Parathyroid adenoma (tissue), 2 donors: Measurements from ENCODE around the gene TARDBP.
"Not testable (repeated sequence)": the region's sequence is repeated elsewhere in the genome, so short reads cannot be mapped to it uniquely, and the experiment has no call there.

Experiments
- H2AFZ ChIP-seq: fragments of 300-600 bp; sonication (generic); one replicate; pipeline ENCODE4 v1.7.0; 2017; ENCODE audit warnings: antibody characterized with exemption, mild to moderate bottlenecking
- H3K27ac ChIP-seq: fragments of 300-600 bp; sonication (generic); one replicate; pipeline ENCODE4 v1.7.0; 2017
- H3K27me3 ChIP-seq: fragments of 300-600 bp; sonication (generic); one replicate; pipeline ENCODE4 v1.7.0; 2017; ENCODE audit warnings: low read length; ENCODE audit not compliant: control insufficient read depth, insufficient read depth
- H3K36me3 ChIP-seq: fragments of 300-600 bp; sonication (generic); one replicate; pipeline ENCODE4 v1.7.0; 2017; ENCODE audit warnings: low read length; ENCODE audit not compliant: control insufficient read depth, insufficient read depth
- H3K4me1 ChIP-seq: fragments of 300-600 bp; sonication (generic); one replicate; pipeline ENCODE4 v1.7.0; 2017; ENCODE audit warnings: control low read depth
- H3K4me2 ChIP-seq: fragments of 300-600 bp; sonication (generic); one replicate; pipeline ENCODE4 v1.7.0; 2017; ENCODE audit warnings: low read length
- H3K4me3 ChIP-seq: fragments of 300-600 bp; sonication (generic); one replicate; pipeline ENCODE4 v1.7.0; 2017; ENCODE audit warnings: low read depth, low read length
- H3K79me2 ChIP-seq: fragments of 300-600 bp; sonication (generic); one replicate; pipeline ENCODE4 v1.7.0; 2017; ENCODE audit warnings: control low read depth
- H3K9ac ChIP-seq: fragments of 300-600 bp; sonication (generic); one replicate; pipeline ENCODE4 v1.7.0; 2017; ENCODE audit warnings: mild to moderate bottlenecking
- H3K9me3 ChIP-seq: fragments of 300-600 bp; sonication (generic); one replicate; pipeline ENCODE4 v1.7.0; 2017; ENCODE audit warnings: low read length; ENCODE audit not compliant: control insufficient read depth
- CTCF ChIP-seq: fragments of 300-600 bp; sonication (generic); IDR thresholded peaks from one replicate; pipeline ENCODE4 v1.7.0; 2017; ENCODE audit warnings: antibody characterized with exemption, mild to moderate bottlenecking
- donor health status: primary hyperparathyroidism.

The TARDBP gene

GRCh38 chr1:11071463-11072215 lies 59.2 kb downstream of the TARDBP start:
- Histone ChIP-seq H2AFZ (no peak overlapping the region), H3K4me2 (no peak overlapping the region), H3K79me2 (no peaks in the 10 kb centered on the region), H3K4me3 (no peak overlapping the region), H3K9me3 (no peaks in the 10 kb centered on the region), H3K27ac (no peak overlapping the region), H3K36me3 (no peaks in the 10 kb centered on the region), H3K27me3 (no peaks in the 10 kb centered on the region), H3K4me1 (no peaks in the 10 kb centered on the region), H3K9ac (no peak overlapping the region)
- no peak for TF ChIP-seq CTCF

GRCh38 chr1:11072216-11072917 lies 59.9 kb downstream of the TARDBP start:
- Histone ChIP-seq H3K4me1 (no peaks in the 10 kb centered on the region), H3K9me3 (no peaks in the 10 kb centered on the region), H3K4me3 (no peak overlapping the region), H3K4me2 (no peak overlapping the region), H3K9ac (no peak overlapping the region), H3K27ac (no peak overlapping the region), H3K79me2 (no peaks in the 10 kb centered on the region), H3K36me3 (no peaks in the 10 kb centered on the region), H3K27me3 (no peaks in the 10 kb centered on the region), H2AFZ (no peak overlapping the region)
- TF ChIP-seq CTCF: no peak

GRCh38 chr1:11073398-11073797 lies 60.9 kb downstream of the TARDBP start:
- not testable (repeated sequence) for H3K4me3 ChIP-seq, H3K27ac ChIP-seq, H3K4me1 ChIP-seq, H2AFZ ChIP-seq, H3K9me3 ChIP-seq, H3K79me2 ChIP-seq, H3K36me3 ChIP-seq, H3K4me2 ChIP-seq, H3K9ac ChIP-seq, H3K27me3 ChIP-seq
